Effector CD4-positive, alpha-beta T cell (primary cell): ENCODE measurements around the gene VILL.
"Not testable (repeated sequence)": the region's sequence is repeated elsewhere in the genome, so short reads cannot be mapped to it uniquely, and the experiment has no call there.

Experiments used
- DNase-seq: peaks from one replicate; pipeline ENCODE4 v3.0.0-alpha.2; 2020

Gene VILL

GRCh38 chr3:38018296-38019266, 28.0 kb downstream of the VILL start:
- DNase-seq: no peak

GRCh38 chr3:38019658-38020341, 29.2 kb downstream of the VILL start:
- DNase-seq: no peak

- no peak for DNase-seq
Measured at GRCh38 chr3:38020342-38020726, 29.7 kb downstream of the VILL start.

- DNase-seq: no peak
Measured at GRCh38 chr3:38021196-38021595, 30.6 kb downstream of the VILL start.

GRCh38 chr3:38022301-38022700, 31.7 kb downstream of the VILL start:
- no peak for DNase-seq

GRCh38 chr3:38022896-38023709, 32.5 kb downstream of the VILL start:
- DNase-seq: no peak

- no peak for DNase-seq
Measured at GRCh38 chr3:38026856-38027255, 36.3 kb downstream of the VILL start.

GRCh38 chr3:38027466-38028465, 37.2 kb downstream of the VILL start:
- no peak for DNase-seq

- DNase-seq: no peak
Measured at GRCh38 chr3:38028621-38029361, 38.2 kb downstream of the VILL start.

- DNase-seq: peak; percentile 39
Measured at GRCh38 chr3:38029400-38030125, 39.0 kb downstream of the VILL start, which contains the start of gene PLCD1. Gene PLCD1 (minus strand): TSS chr3:38029642. CDS start chr3:38029539, 103 bp downstream.

- no peak for DNase-seq
Measured at GRCh38 chr3:38030126-38031021, 39.8 kb downstream of the VILL start.

GRCh38 chr3:38031022-38031994, 40.7 kb downstream of the VILL start:
- DNase-seq: peak; percentile 44

- no peak for DNase-seq
Measured at GRCh38 chr3:38032328-38032865, 41.8 kb downstream of the VILL start.

- DNase-seq: not testable (repeated sequence)
Measured at GRCh38 chr3:38033586-38033985, 43.0 kb downstream of the VILL start.

GRCh38 chr3:38034335-38034734, 43.7 kb downstream of the VILL start:
- not testable (repeated sequence) for DNase-seq

GRCh38 chr3:38036286-38036685, 45.7 kb downstream of the VILL start:
- DNase-seq: no peak

- no peak for DNase-seq
Measured at GRCh38 chr3:38036906-38037305, 46.3 kb downstream of the VILL start.
